A673 (cell line): ENCODE measurements around the gene IMPDH2. TPM values are rescaled to one million over a fixed set of nuclear protein-coding genes. Genes with fewer than 3 reads are reported as not detected.

Source experiments
- BruUV-seq: library from RNA; stranded (reverse); fragments of 400-500 nt; replicated peaks from 2 replicates; lab custom pipeline; 2021; lab: Mats Ljungman, UMichigan
- CTCF ChIA-PET: fragments of 300-600 bp; sonication (Branson Sonifier 250); formaldehyde crosslinking; loops from one replicate; lab custom pipeline; 2022; ENCODE audit warnings: antibody characterized with exemption; lab: Charles Lee
- POLR2A ChIA-PET: fragments of 300-600 bp; sonication (Branson Sonifier 250); formaldehyde crosslinking; loops from one replicate; lab custom pipeline; 2022; ENCODE audit warnings: antibody characterized with exemption; ENCODE audit not compliant: low non-redundant PET; lab: Charles Lee
- DNase-seq: peaks from one replicate; pipeline ENCODE4 v3.0.0-alpha.2; 2015; ENCODE audit warnings: low spot score
- H3K27ac ChIP-seq: fragments of 200-600 bp; sonication (generic); 2 replicates; pipeline ENCODE4 v1.5.1; 2016; ENCODE audit warnings: mixed run types, low read depth, mild to moderate bottlenecking, mixed read lengths, antibody characterized with exemption, low read length; ENCODE audit not compliant: poor library complexity, severe bottlenecking
- H3K27me3 ChIP-seq: fragments of 200-600 bp; sonication (generic); replicated peaks from 2 replicates; pipeline ENCODE4 v1.6.1; 2017; ENCODE audit warnings: mixed run types, low read depth, mild to moderate bottlenecking, mixed read lengths, antibody characterized with exemption, low read length; ENCODE audit not compliant: insufficient read depth, poor library complexity
- H3K36me3 ChIP-seq: fragments of 200-600 bp; sonication (generic); 2 replicates; pipeline ENCODE4 v1.6.1; 2016; ENCODE audit warnings: mixed run types, mild to moderate bottlenecking, mixed read lengths, antibody characterized with exemption, low read length; ENCODE audit not compliant: insufficient read depth, poor library complexity, severe bottlenecking
- H3K4me1 ChIP-seq: fragments of 200-600 bp; sonication (generic); 2 replicates; pipeline ENCODE4 v1.6.1; 2017; ENCODE audit warnings: mixed run types, mild to moderate bottlenecking, mixed read lengths, antibody characterized with exemption, low read length; ENCODE audit not compliant: insufficient read depth, poor library complexity, severe bottlenecking
- H3K4me3 ChIP-seq: fragments of 200-600 bp; sonication (generic); 2 replicates; pipeline ENCODE4 v1.5.1; 2016; ENCODE audit warnings: low read depth, mixed run types, mild to moderate bottlenecking, mixed read lengths, low read length; ENCODE audit not compliant: poor library complexity, severe bottlenecking
- H3K9me3 ChIP-seq: fragments of 200-600 bp; sonication (generic); 2 replicates; pipeline ENCODE4 v1.6.1; 2016; ENCODE audit warnings: mixed run types, low read depth, mild to moderate bottlenecking, mixed read lengths, antibody characterized with exemption, low read length; ENCODE audit not compliant: poor library complexity, severe bottlenecking
- CTCF ChIP-seq: fragments of 300-800, 200-600 bp; sonication (generic); conservative IDR thresholded peaks from 2 replicates; pipeline ENCODE4 v1.5.1; 2017; ENCODE audit warnings: low read depth, mild to moderate bottlenecking, antibody characterized with exemption, low read length, moderate library complexity, mixed read lengths
- EZH2 ChIP-seq: fragments of 200-600 bp; sonication (generic); IDR thresholded peaks from 2 replicates; pipeline ENCODE4 v1.6.1; 2017; ENCODE audit warnings: borderline replicate concordance, low read depth, mild to moderate bottlenecking, mixed read lengths, antibody characterized with exemption, low read length; ENCODE audit not compliant: poor library complexity, severe bottlenecking
- intact Hi-C: fragments of 100-400 bp; cut with micrococcal nuclease; formaldehyde crosslinking; loops from one replicate; pipeline ENCODE4 v1.10.0; 2022; ENCODE audit not compliant: unreplicated experiment
- total RNA-seq: library from RNA; stranded (reverse); gene quantifications from 2 replicates; pipeline ENCODE4 v1.2.3, GENCODE V29; 2021

The IMPDH2 gene
- total RNA-seq, 1 experiment from 2014 or later: 190 TPM

- CTCF ChIA-PET: no interaction called here
- Histone ChIP-seq H3K27me3 (no peaks in the 10 kb centered on the region), H3K27ac (no peak overlapping the region), H3K9me3 (no peaks in the 10 kb centered on the region), H3K4me1 (peaks cover 6% of the 10 kb centered on the region), H3K4me3 (no peak overlapping the region), H3K36me3 (peaks cover 26% of the 10 kb centered on the region)
- intact Hi-C loops: no loop called here
- BruUV-seq: no TSS peak
- no peak for DNase-seq
- POLR2A ChIA-PET: no interaction called here
- TF ChIP-seq EZH2: no peak
- TF ChIP-seq CTCF: no peak
Measured at GRCh38 chr3:49025793-49026520, 3.2 kb downstream of the IMPDH2 start.

GRCh38 chr3:49025005-49025792, 4.0 kb downstream of the IMPDH2 start:
- H3K27ac ChIP-seq: no peak overlapping the region
- H3K9me3 ChIP-seq: no peaks in the 10 kb centered on the region
- TF ChIP-seq CTCF (no peak), EZH2 (no peak)
- no peak for DNase-seq
- peaks cover 6% of the 10 kb centered on the region for H3K4me1 ChIP-seq
- peaks cover 26% of the 10 kb centered on the region for H3K36me3 ChIP-seq
- no TSS peak for BruUV-seq
- no peaks in the 10 kb centered on the region for H3K27me3 ChIP-seq
- H3K4me3 ChIP-seq: no peak overlapping the region
- ChIA-PET POLR2A (no interaction called here), CTCF (no interaction called here)
- intact Hi-C loops: no loop called here

- CTCF ChIA-PET: no interaction called here
- DNase-seq: no peak
- Histone ChIP-seq H3K27me3 (no peaks in the 10 kb centered on the region), H3K4me3 (no peak overlapping the region), H3K9me3 (no peaks in the 10 kb centered on the region), H3K36me3 (peaks cover 21% of the 10 kb centered on the region), H3K4me1 (peaks cover 6% of the 10 kb centered on the region), H3K27ac (no peak overlapping the region)
- TF ChIP-seq EZH2 (no peak), CTCF (no peak)
- intact Hi-C loops: no loop called here
- POLR2A ChIA-PET: no interaction called here
- TSS peak; percentile 7 for BruUV-seq
Measured at GRCh38 chr3:49024449-49024848, 4.7 kb downstream of the IMPDH2 start.
